Measurements from ENCODE around the gene SELENOW. TPM values are rescaled to one million over a fixed set of nuclear protein-coding genes. Genes with fewer than 3 reads are reported as not detected.
"Not testable (repeated sequence)": the region's sequence is repeated elsewhere in the genome, so short reads cannot be mapped to it uniquely, and the experiment has no call there.

The SELENOW gene
- total RNA-seq, 4 donors from 2014 or later: 487 to 722 (median 609) TPM

DNA sequence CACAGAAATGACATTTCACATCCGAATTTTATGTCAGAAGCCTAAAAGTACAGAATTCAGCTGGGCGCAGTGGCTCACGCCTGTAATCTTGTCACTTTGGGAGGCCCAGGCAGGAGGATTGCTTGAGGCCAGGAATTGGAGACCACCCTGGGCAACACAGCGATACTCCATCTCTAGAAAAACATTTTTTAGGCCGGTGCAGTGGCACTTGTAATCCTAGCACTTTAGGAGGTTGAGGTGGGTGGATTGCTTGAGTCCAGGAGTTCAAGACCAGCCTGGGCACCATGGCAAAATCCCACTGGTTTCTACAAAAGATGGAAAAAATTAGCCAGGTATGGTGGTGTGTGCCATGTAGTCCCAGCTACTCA lies 17.9 kb upstream of the SELENOW start:
- intact Hi-C loops (cut with DNase I; ENCODE audit: low total_unique reads): no loop called here
- 89 to 94% methylated on average over 5 of the region's 5 CpGs for WGBS, 2 donors
- TF ChIP-seq, protein P1, sequence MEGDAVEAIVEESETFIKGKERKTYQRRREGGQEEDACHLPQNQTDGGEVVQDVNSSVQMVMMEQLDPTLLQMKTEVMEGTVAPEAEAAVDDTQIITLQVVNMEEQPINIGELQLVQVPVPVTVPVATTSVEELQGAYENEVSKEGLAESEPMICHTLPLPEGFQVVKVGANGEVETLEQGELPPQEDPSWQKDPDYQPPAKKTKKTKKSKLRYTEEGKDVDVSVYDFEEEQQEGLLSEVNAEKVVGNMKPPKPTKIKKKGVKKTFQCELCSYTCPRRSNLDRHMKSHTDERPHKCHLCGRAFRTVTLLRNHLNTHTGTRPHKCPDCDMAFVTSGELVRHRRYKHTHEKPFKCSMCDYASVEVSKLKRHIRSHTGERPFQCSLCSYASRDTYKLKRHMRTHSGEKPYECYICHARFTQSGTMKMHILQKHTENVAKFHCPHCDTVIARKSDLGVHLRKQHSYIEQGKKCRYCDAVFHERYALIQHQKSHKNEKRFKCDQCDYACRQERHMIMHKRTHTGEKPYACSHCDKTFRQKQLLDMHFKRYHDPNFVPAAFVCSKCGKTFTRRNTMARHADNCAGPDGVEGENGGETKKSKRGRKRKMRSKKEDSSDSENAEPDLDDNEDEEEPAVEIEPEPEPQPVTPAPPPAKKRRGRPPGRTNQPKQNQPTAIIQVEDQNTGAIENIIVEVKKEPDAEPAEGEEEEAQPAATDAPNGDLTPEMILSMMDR (IDR thresholded peaks at IDR 0.05): no peak
- TF ChIP-seq POLR2A (IDR thresholded peaks at IDR 0.05): no peak
- H3K4me3 ChIP-seq (ENCODE audit: low read depth, poor library complexity, severe bottlenecking): no peak overlapping the region
- DNase-seq (ENCODE audit: low spot score in 2 of 2): no peak

DNA sequence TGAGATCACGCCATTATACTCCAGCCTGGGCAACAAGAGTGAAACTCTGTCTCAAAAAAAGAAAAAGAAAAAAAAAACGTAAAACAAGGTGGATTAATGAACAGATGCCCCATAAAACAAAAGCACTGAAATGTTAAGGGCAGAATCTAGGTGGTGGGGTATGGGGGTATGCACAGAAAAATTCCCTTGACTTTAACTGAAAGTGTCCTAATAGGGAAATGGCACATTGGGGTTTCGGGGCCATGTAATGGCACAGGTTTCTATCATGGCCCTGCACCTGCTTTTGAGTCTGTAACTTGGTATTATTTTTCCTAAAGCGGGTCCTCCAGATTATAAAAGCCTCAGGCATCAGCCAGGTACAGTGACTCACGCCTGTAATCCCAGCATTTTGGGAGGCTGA lies 16.9 kb upstream of the SELENOW start:
- TF ChIP-seq, protein P1 (IDR thresholded peaks at IDR 0.05): no peak
- no peak for TF ChIP-seq POLR2A (IDR thresholded peaks at IDR 0.05)
- H3K4me3 ChIP-seq (ENCODE audit: low read depth, poor library complexity, severe bottlenecking): no peak overlapping the region
- no peak for DNase-seq (ENCODE audit: low spot score in 2 of 2)
- intact Hi-C loops (cut with DNase I; ENCODE audit: low total_unique reads): no loop called here
- 64 to 68% methylated on average over 5 of the region's 5 CpGs for WGBS, 2 donors

DNA sequence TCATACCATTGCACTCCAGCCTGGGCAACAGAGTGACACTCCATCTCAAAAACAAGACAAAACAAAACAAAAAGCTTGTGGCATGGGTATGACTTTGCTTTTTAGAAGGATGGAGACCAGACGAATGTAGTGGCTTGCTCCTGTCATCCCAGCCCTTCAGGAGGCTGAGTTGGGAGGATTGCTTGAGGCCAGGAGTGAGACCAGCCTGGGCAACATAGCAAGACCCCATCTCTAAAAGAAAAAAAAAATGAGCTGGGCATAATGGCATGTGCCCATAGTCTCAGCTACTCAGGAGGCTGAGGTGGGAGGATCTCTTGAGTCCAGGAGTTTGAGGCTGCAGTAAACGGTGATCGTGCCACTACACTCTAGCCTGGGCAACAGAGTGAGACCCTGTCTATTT lies 16.4 kb upstream of the SELENOW start:
- no peak overlapping the region for H3K4me3 ChIP-seq (ENCODE audit: low read depth, poor library complexity, severe bottlenecking)
- no peak for DNase-seq (ENCODE audit: low spot score in 2 of 2)
- intact Hi-C loops (cut with DNase I; ENCODE audit: low total_unique reads): no loop called here
- 75 to 86% methylated on average over 2 to 3 of the region's 3 CpGs for WGBS, 2 donors
- TF ChIP-seq, protein P1 (IDR thresholded peaks at IDR 0.05): no peak
- no peak for TF ChIP-seq POLR2A (IDR thresholded peaks at IDR 0.05)

DNA sequence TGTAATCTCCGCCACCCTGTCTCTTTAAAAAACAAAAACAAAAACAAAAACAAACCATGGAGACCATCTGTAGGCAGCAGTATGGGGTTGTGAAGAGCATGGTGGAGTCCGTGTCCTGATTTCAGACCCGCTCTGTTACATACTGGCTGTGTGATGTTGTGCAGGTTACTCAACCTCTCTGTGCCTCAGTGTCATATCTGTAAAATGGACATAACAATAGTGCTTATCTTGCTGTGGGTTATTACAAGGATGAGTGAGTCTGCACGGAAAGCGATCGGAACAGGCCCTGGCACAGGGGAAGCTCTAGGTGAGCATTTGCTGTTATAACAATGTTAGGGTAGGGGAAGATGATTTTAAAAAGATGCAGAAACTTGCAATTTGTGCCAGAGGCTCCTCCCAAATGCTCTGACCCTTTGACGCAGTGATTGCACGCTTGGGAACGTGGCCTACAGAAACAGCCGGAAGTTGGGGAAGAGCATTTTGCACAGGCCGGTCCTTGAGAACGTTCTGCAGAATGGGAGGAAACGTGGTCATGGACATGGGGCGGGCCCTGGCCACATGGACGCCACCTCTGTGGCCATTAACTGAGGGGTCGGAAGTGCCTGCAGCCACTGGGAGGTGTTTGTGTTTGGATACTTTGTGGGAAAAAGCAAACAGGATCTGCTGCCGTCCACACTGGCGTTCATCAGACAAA lies 15.7 kb upstream of the SELENOW start:
- intact Hi-C loops (cut with DNase I; ENCODE audit: low total_unique reads): no loop called here
- DNase-seq (ENCODE audit: low spot score in 2 of 2): no peak
- no peak overlapping the region for H3K4me3 ChIP-seq (ENCODE audit: low read depth, poor library complexity, severe bottlenecking)
- TF ChIP-seq, protein P1 (IDR thresholded peaks at IDR 0.05): no peak
- TF ChIP-seq POLR2A (IDR thresholded peaks at IDR 0.05): no peak
- 67 to 76% methylated on average over 18 of the region's 18 CpGs for WGBS, 2 donors

DNA sequence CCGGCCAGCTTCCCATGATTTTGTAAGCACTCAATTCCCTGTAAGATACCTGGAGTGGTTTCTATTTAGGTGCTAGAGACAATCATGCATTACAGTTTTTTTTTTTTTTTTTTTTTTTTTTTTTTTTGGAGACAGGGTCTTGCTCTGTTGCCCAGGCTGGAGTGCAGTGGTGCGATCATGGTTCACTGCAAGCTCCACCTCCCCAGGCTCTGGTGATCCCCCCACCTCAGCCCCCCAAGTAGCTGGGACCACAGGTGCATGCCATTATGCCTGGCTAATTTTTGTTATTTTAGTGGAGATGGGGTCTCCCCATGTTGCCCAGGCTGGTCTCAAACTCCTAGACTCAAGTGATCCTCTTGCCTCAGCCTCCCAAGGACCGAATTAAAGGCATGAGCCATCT lies 13.8 kb upstream of the SELENOW start:
- intact Hi-C loops (cut with DNase I; ENCODE audit: low total_unique reads); DNase-seq (ENCODE audit: low spot score in 2 of 2); H3K4me3 ChIP-seq (ENCODE audit: low read depth, poor library complexity, severe bottlenecking): not testable (repeated sequence)
- 68 to 75% methylated on average over 3 of the region's 3 CpGs for WGBS, 2 donors

DNA sequence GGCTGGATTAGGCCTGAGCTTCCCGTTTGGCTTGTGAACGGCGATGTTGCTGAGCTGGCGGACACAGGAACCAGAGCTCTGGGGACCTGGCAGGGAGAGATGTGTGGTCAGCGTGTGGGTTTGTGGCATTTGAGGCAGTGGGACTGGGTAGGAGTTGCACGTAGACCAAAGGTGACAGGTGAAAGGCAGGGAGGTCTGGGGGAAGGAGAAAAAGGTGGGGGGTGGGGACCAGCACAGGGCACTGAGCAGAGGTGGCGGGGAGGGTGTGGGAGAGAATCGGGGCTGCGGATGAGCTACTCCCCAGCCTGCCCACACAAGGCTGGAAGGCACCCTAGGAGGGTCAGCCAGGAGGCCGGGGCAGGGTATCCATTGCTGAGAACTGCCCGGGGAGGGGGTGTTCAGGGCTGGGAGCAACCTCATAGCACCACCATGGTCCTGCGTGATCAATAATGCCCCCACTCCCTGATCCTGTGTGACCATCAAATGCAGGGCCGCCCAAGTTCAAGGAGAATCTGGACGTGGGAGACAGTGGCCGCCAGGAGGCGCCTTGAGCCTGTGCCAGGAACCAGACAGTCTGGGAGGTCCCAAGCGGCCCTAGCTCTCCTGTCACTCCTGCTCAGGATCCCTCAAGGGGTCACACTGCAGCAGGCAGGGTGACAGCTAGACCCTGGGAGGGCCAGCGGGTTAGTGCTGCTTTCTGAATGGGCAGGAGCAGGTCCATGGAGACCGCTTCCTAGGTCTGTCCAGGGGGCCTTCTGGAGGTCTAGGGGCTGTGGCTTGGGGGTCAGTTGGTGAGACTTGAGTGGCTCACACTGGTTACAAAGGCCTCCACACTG lies 12.8 kb upstream of the SELENOW start:
- 38 to 41% methylated on average over 19 of the region's 19 CpGs for WGBS, 2 donors

More for the DNA sequence above, 12.8 kb upstream of the SELENOW start:
- TF ChIP-seq POLR2A (IDR thresholded peaks at IDR 0.05): no peak
- TF ChIP-seq, protein P1 (IDR thresholded peaks at IDR 0.05): peak in 1 of 3 donors; percentile 20
- DNase-seq (ENCODE audit: low spot score in 2 of 2): no peak
- intact Hi-C loops (cut with DNase I; ENCODE audit: low total_unique reads): no loop called here
- no peak overlapping the region for H3K4me3 ChIP-seq (ENCODE audit: low read depth, poor library complexity, severe bottlenecking)

Data from lower leg skin (tissue), 4 donors.